GM12873 (cell line): ENCODE data around the gene TAF11L14.

Source experiments
- CTCF ChIP-seq: IDR thresholded peaks from 2 replicates; pipeline ENCODE4 v1.5.1; 2012; ENCODE audit warnings: low read depth, mild to moderate bottlenecking, moderate library complexity, low read length, control low read depth; ENCODE audit not compliant: insufficient read depth; ENCODE audit errors: missing control alignments

The TAF11L14 gene

GRCh38 chr5:17663182-17663581, 28.9 kb downstream of the TAF11L14 start:
- no peak for TF ChIP-seq CTCF

DNA sequence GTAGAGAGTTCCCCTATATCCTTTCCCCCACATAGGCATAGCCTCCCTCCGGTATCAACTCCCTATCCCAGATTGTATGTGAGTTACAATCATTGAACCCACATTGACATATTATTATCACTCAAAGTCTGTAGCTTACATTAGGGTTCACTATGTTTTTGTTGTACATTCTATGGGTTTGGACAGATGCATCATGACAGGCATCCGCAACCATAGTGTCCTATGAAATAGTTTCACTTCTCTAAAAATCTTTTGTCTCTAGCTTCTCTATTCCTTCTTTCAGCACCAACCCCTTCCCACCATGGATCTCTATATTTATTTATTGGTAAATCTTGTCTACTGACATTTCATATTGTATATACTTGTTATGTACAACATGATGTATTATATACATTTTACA, 31.6 kb downstream of the TAF11L14 start:
- TF ChIP-seq CTCF = no peak

- no peak for TF ChIP-seq CTCF
Observed at GRCh38 chr5:17666726-17667235, 32.5 kb downstream of the TAF11L14 start.

DNA sequence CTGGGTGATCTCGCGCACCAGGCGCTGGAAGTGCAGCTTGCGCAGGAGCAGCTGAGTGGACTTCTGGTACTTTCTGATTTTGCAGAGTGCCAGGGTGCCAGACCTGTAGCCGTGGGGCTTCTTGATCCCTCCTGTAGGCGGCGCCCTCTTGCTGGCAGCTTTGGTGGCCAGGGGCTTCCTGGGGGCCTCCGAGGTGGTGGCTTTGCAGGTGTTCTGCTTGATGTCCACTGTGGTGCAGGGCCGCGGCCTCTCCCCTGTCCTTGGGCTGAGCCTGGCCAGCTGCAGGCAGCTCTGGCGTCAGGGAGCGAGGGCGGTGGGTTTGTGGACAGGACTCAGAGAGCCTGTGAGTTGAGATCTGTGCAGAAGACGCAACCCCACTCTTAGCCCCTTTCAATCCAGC, 36.1 kb downstream of the TAF11L14 start:
- TF ChIP-seq CTCF = no peak

GRCh38 chr5:17678751-17679324, 44.6 kb downstream of the TAF11L14 start:
- TF ChIP-seq CTCF = no peak

DNA sequence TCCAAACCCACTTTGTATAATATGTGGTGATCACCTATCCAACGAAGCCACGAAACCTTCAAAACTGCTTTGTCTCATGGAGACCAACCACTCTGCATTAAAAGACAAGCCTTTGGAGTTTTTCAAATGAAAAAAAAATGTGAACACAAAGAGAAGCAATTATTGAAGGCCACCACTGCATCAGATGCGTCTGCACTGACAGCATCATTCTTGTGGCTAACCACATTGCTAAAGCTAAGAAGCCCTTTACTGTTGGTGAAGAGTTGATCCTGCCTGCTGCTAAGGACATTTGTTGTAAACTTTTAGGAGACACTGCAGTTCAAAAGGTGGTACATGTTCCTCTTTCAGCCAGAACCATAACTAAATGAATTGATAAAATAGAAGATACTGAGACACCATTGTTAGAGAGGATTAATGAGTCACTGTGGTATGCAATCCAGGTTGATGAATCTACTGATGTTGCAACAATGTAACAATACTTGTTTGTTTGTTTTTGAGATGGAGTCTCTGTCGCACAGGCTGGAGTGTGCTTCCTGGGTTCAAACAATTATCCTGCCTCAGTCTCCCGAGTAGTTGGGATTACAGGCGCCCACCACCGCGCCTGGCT, 45.4 kb downstream of the TAF11L14 start:
- TF ChIP-seq CTCF = no peak

DNA sequence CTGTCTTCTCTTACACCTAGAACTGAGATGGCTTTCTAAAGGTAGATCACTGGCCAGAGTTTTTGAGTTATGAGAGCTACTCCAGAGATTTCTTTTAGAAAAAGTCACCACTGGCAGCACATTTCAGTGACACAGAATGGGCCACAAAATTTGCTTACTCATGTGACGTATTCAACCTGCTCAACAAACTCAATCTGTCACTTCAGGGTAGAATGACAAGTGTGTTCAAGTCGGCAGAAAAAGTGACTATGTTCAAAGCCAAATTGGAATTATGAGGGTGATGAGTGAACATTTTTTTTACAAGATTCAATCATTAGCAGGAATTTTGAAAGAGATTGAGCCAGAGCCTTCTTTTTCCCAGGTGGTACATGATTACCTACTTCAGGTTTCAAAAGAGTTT, 46.5 kb downstream of the TAF11L14 start:
- TF ChIP-seq CTCF = no peak
